K562 (cell line): Measurements from ENCODE around the gene CC2D1A. TPM values are rescaled to one million over a fixed set of nuclear protein-coding genes. Genes with fewer than 3 reads are reported as not detected.
A peak's percentile ranks its signal among the peaks of the same experiment; 100 is the strongest.

Experiments
- ARID2 ChIP-seq: fragments of 450-650 bp; IDR thresholded peaks from 2 replicates; pipeline ENCODE4 v1.6.1; 2017; ENCODE audit warnings: antibody characterized with exemption, mild to moderate bottlenecking
- ATF1 ChIP-seq, 2 experiments: fragments of 450-650 bp in 1 of 2; IDR thresholded peaks; 2 replicates each; pipeline ENCODE4 v1.6.1; 2016; ENCODE audit warnings: missing compliant biosample characterization in 1 of 2, missing genetic modification characterization in 1 of 2
- BCL6 ChIP-seq: fragments of 250-450 bp; sonication (Bioruptor Pico); IDR thresholded peaks from 2 replicates; pipeline ENCODE4 v1.4.0; 2020
- CREB3L1 ChIP-seq: fragments of 450-650 bp; IDR thresholded peaks from 2 replicates; pipeline ENCODE4 v1.6.1; 2014; ENCODE audit warnings: low read depth, mild to moderate bottlenecking, moderate library complexity, borderline replicate concordance
- E2F4 ChIP-seq: sonication (generic); formaldehyde crosslinking; IDR thresholded peaks from 2 replicates; pipeline ENCODE4 v1.8.0; 2022; ENCODE audit warnings: mild to moderate bottlenecking, low read depth, missing genetic modification reagents
- ESRRA ChIP-seq: fragments of 450-650 bp; IDR thresholded peaks from 2 replicates; pipeline ENCODE4 v1.6.1; 2014; ENCODE audit warnings: low read depth, mild to moderate bottlenecking, moderate library complexity, borderline replicate concordance
- HCFC1 ChIP-seq: IDR thresholded peaks from 2 replicates; pipeline ENCODE4 v1.6.1; 2012; ENCODE audit warnings: low read depth, low read length, improper control_type of control experiment
- HIVEP1 ChIP-seq: fragments of 250-450 bp; sonication (Bioruptor Pico); IDR thresholded peaks from 2 replicates; pipeline ENCODE4 v1.4.0; 2020; ENCODE audit warnings: mild to moderate bottlenecking
- HNRNPLL ChIP-seq: fragments of 200-400 bp; formaldehyde crosslinking; IDR thresholded peaks from 2 replicates; pipeline ENCODE4 v1.6.1; 2017; ENCODE audit warnings: low read length, low read depth, mild to moderate bottlenecking; ENCODE audit not compliant: poor library complexity, severe bottlenecking
- IFI16 ChIP-seq: fragments of 250-450 bp; sonication (Bioruptor Pico); IDR thresholded peaks from 2 replicates; pipeline ENCODE4 v2.1.2; 2022; ENCODE audit warnings: mild to moderate bottlenecking, inconsistent platforms
- NCOA1 ChIP-seq: fragments of 450-650 bp; IDR thresholded peaks from 2 replicates; pipeline ENCODE4 v1.6.1; 2016; ENCODE audit warnings: low read depth
- NR2C2 ChIP-seq, 2 experiments: fragments of 200-800 bp in 1 of 2; sonication (Bioruptor generic) in 1 of 2; sonication (generic) in 1 of 2; formaldehyde crosslinking in 1 of 2; IDR thresholded peaks; 2 replicates each; pipeline versions ENCODE4 v1.6.1 to v1.8.0; 2016 to 2022; ENCODE audit warnings: mild to moderate bottlenecking in 1 of 2, missing compliant biosample characterization in 1 of 2, missing genetic modification characterization in 1 of 2, missing genetic modification reagents in 1 of 2
- ZBTB33 ChIP-seq: sonication (generic); formaldehyde crosslinking; IDR thresholded peaks from 2 replicates; pipeline ENCODE4 v1.8.1; 2023; ENCODE audit warnings: mild to moderate bottlenecking, missing genetic modification reagents
- ZHX1 ChIP-seq: fragments of 150-350 bp; conservative IDR thresholded peaks from 2 replicates; pipeline ENCODE4 v1.6.1; 2014; ENCODE audit warnings: low read length
- ZNF24 ChIP-seq: fragments of 450-650 bp; IDR thresholded peaks from 2 replicates; pipeline ENCODE4 v1.6.1; 2016
- ZNF655 ChIP-seq: fragments of 250-450 bp; sonication (Bioruptor Pico); IDR thresholded peaks from 2 replicates; pipeline ENCODE4 v1.5.0; 2021
- ZNF79 ChIP-seq: fragments of 250-450 bp; sonication (Bioruptor Pico); IDR thresholded peaks from 2 replicates; pipeline ENCODE4 v1.4.0; 2020; ENCODE audit warnings: low read depth, mild to moderate bottlenecking, moderate library complexity
- polyA plus RNA-seq, 8 experiments: library from polyadenylated mRNA; depleted of rRNA in 4 of 8; stranded (reverse) in 5 of 8; unstranded in 3 of 8; fragments of >200 nt; fragmentation: Nextera tagmentation in 2 of 8; fragmentation: Illumina TruSeq in 1 of 8; extraction: Ambion mirVana in 2 of 8; extraction: Trizol in 1 of 8; gene quantifications; 2 replicates each; pipeline versions ENCODE4 v1.2.1 to v1.2.3, GENCODE V29; 2011 to 2014; ENCODE audit warnings: inconsistent platforms in 1 of 8, missing spikeins in 1 of 8
- total RNA-seq, 7 experiments: library from RNA; depleted of rRNA in 6 of 7; stranded (reverse); fragments of >200 nt in 6 of 7; fragmentation: Illumina TruSeq in 2 of 7; extraction: Trizol in 2 of 7; gene quantifications; 2 replicates each; pipeline versions ENCODE4 v1.2.1 to v1.2.3, GENCODE V29; 2011 to 2021; ENCODE audit warnings: low replicate concordance in 1 of 7

The CC2D1A gene
- total and polyA plus RNA-seq, 9 of the 15 experiments (the other 6 are each of a cell fraction or from before 2014, with no cell fraction given), result 0.32 to 31.0 (median 12.9) TPM

- TF ChIP-seq CREB3L1 (no peak), HIVEP1 (no peak), E2F4 (no peak), BCL6 (CRISPR knock-in tag) (no peak), ZNF655 (CRISPR knock-in tag) (no peak), ARID2 (no peak), IFI16 (CRISPR knock-in tag) (no peak), ZBTB33 (CRISPR knock-in tag) (no peak), NCOA1 (no peak), ZNF79 (no peak), ZNF24 (no peak), ATF1 (CRISPR knock-in tag; IDR thresholded peaks at IDR 0.05) (no peak), ATF1 (tag; IDR thresholded peaks at IDR 0.05) (no peak), HNRNPLL (peak; percentile 71), HCFC1 (no peak), ZHX1 (no peak), ESRRA (no peak), NR2C2 (CRISPR knock-in tag; IDR thresholded peaks at IDR 0.05) (no peak), NR2C2 (tag; IDR thresholded peaks at IDR 0.05) (no peak)
Measured at GRCh38 chr19:13952931-13953531, 47.0 kb downstream of the CC2D1A start (continued).
